GM18870 (cell line): ENCODE measurements around the gene SAE1.
A peak's percentile ranks its signal among the peaks of the same experiment; 100 is the strongest.

Experiments
- ATAC-seq: cut with Tn5 transposase; IDR thresholded peaks from one replicate; pipeline ENCODE4 v1.9.1; 2021; ENCODE audit warnings: moderate library complexity; ENCODE audit not compliant: unreplicated experiment

The SAE1 gene

GRCh38 chr19:47105874-47106273 is 24.8 kb upstream of the SAE1 start:
- ATAC-seq, result no peak

GRCh38 chr19:47106821-47107201 is 23.8 kb upstream of the SAE1 start:
- ATAC-seq, result no peak

GRCh38 chr19:47107202-47107952 is 23.3 kb upstream of the SAE1 start:
- no peak for ATAC-seq

- ATAC-seq, result no peak
Observed at GRCh38 chr19:47107953-47108746, 22.5 kb upstream of the SAE1 start.

DNA sequence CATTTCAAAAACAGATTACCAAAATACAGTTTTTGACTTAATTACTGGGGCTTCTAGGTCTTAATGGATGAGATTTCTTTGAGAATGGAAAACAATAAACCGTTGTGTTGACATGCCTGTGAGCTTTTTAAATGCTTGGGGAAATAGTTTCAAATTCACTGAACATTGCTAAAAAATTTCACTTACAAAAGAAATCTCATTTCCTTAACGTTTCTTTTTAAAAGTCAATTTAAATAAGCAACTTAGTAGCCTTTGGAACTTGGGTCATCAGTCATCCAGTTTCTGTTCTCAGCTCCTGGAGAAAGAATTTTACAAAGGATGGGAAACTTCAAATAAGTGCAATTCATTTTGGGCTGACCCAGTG is 21.5 kb upstream of the SAE1 start:
- no peak for ATAC-seq

DNA sequence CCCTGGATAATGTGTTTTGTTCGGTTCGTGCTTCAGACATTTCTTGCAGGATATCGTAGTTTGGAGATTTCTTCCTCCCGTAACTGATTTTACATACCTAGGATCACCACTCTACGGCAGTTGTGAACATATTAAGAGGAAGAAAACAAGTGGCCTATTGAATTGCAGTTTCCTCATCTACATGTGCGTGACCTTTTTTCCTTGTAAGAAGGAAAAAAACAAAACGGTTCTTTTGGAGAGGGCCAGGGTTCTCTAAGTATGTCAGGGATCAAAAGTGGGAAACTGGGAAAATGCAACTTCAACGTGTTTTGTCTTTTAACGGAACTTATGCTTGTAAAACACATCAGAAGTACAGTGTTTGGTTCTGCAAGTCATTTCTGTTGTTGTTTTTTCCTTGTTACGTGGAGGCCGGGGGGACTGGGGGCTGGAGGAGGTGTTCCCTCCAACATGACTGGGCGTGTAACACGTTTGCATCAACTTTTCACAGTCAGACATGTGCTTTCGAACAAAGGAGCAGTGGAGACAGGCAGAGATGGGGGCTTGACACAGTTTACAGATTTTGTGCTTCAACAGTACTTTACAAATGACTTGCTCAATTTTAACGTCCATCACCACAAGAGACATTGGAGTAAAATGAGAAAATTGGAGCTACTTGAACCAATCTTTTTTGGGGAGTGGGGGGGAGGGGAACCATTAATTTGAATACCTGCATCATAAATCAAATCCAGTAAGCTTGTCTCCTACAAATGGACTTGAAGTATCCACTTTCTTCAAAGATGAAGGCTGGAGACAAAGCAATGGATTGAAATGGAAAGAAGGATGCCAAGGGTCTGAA is 20.9 kb upstream of the SAE1 start:
- no peak for ATAC-seq

DNA sequence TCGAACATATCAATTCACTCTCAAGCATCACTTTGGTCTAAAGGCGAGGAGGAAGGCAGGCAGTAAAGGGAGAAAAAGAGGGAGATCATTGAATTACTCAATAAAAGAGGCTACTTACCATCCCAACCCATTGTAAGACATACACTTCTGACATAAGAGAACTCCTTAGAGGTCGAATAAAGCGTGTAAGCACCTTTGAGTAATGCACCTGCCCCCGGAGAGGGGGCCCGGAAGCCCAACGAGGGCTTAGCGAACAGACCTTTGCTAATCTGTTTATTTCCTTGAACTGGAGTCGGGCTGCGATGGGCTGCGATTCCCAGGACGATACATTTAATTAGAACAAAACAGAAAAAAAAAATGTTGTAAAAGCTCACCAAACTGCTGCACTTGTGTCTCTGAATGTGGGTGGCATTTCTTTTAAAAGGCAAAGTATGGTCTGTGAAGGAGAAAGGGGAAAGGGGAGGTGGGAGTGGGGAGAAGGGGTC is 20.1 kb upstream of the SAE1 start:
- no peak for ATAC-seq

- no peak for ATAC-seq
Observed at GRCh38 chr19:47111006-47111621, 19.5 kb upstream of the SAE1 start.

GRCh38 chr19:47111682-47112165 is 18.9 kb upstream of the SAE1 start:
- no peak for ATAC-seq

- ATAC-seq, result no peak
Observed at GRCh38 chr19:47112166-47112996, 18.3 kb upstream of the SAE1 start.

DNA sequence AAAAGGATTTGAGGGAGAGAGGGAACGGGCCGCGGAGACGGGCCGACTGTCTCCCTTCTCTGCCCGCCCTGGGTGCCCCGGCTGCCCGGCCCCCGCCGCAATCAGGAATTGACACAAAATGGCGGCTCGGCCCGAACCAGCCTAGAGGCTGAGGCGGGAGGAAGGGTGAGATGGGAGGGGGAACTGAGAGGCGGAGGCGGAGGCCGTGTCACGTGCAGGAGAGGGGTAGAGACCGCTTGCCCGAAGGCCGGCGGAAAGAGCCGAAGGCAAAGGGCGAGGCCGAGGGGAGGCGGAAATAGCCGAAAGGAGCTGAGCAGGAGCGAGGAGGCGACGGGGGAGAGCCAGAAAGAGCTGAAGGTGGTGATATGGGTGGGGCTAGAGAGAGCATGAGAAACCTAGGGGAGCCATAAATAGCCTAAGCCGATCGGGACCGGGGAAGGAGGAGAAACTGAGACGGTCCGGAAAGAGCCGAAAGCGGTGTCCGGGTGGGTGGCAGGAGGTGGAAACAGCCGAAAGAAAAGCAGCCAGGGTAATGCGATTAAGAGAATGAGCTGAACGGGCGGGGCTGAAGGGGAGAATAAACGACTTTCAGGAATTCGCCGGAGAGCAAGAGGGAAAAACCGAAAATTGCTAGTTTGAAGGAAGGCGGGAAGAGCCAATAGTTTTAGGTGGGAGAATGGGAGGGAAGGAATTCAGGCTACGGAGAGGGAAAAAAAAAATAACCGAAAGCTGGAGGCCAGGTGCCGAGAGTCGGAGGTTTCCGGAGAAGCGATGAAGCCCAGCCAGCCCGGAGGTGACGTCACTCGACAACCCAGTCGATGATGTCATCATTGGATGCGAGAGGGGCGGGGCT is 17.4 kb upstream of the SAE1 start, which contains the start of gene ZC3H4:
TSS of gene ZC3H4 (minus strand) at position 780 of the 853 bp plus-strand sequence. CDS start 1,192 bp downstream, outside the sequence.
- ATAC-seq, result peak; percentile 82

DNA sequence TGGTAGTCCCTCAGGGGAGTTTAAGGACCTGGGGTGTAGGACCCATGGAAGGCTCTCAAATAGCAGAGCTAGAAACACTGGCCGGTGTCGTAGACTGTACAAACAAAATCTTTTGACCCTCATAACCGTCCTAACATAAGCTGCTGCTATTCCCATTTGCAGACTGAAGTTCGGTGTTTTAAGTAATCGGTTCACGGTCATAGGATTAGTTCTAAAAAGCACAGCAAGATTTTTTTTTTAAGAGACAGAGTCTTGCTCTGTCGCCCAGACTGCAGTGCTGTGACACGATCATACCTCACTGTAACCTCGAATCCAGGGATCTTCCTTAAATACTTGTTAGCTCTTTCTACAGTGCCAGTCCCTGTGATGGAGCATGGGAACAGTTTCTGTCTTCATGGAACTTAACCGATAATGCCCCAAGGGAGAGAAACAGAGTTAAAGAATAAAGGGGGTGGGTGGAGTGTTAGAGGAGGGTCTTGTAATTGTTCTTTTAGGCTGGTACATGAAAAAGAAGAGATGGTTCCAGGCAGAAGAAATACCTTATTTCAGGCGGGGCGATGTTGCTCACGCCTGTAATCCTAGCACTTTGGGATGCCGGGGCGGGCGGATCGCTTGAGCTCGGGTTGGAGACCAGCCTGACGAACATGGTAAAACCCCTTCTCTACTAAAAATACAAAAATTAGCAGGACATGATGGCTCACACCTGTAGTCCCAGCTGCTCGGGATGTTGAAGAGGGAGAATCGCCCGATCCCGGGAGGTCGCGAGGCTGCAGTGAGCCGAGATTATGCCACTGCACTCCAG is 16.6 kb upstream of the SAE1 start:
- ATAC-seq, result no peak

- no peak for ATAC-seq
Observed at GRCh38 chr19:47120470-47121067, 10.1 kb upstream of the SAE1 start.

DNA sequence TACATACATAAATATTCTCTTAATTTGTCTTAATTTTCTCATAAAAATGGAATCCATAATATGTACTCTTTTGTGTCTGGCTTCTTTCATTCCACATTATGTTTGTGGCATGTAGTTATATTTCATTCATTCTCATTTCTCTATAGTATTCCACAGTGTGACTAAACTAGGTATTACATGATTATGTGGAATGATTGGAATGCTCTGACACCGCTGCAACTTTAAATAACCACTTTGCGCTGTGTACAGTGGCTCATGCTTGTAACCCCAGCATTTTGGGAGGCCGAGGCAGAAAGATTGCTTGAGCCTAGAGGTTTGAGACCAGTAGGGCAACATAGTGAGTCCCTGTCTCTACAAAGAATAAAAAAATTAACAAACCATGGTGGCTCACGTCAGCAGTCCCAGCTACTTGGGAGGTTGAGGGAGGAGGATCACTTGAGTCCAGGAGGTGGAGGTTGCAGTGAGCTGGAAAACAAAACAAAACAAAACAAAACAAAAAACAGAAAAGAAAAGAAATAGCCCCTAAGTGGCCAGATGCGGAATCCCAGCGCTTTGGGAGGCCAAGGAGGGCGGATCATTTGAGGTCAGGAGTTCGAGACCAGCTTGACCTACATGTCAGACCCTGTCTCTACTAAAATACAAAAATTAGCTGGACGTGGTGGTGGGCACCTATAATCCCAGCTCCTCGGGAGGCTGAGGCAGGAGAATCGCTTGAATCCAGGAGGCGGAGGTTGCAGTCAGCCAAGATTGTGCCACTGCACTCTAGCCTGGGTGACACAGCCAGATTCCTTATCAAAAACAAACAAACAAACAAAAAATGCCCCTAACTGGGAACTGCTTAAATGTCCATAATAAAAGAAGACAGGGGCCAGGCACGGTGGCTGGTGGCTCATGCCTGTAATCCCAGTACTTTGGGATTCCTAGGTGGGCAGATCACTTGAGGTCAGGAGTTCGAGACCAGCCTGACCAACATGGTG is 8.0 kb upstream of the SAE1 start:
- ATAC-seq, result no peak

DNA sequence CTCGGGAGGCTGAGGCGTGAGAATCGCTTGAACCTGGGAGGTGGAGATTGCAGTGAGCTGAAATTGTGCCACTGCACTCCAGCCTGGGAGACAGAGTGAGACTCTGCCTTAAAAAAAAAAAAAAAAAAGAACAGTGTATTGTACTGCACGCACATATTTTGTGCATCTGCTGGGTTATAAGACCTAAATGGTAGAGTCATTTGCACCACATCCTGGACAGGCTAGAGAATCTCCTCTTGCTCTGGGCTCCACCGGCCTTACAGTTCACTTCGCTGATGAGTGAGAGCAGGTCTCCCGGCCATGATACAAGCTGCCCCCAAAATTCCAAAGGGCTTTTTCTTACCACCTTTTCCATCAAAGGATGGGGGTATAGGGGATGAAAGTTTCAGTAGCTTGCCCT is 7.2 kb upstream of the SAE1 start:
- no peak for ATAC-seq

- ATAC-seq, result no peak
Observed at GRCh38 chr19:47124937-47125668, 5.5 kb upstream of the SAE1 start.
